ENCODE results near the gene RPL38.
"Not testable (repeated sequence)": the region's sequence is repeated elsewhere in the genome, so short reads cannot be mapped to it uniquely, and the experiment has no call there.

RPL38 gene

GRCh38 chr17:74185571-74186185 lies 17.8 kb upstream of the RPL38 start:
- no peak for DNase-seq

- no peak for DNase-seq
Observed at GRCh38 chr17:74186498-74186897, 17.0 kb upstream of the RPL38 start.

GRCh38 chr17:74187761-74188160 lies 15.7 kb upstream of the RPL38 start:
- no peak for DNase-seq

GRCh38 chr17:74188687-74189086 lies 14.8 kb upstream of the RPL38 start:
- DNase-seq: not testable (repeated sequence)

- no peak for DNase-seq
Observed at GRCh38 chr17:74190154-74190553, 13.3 kb upstream of the RPL38 start.

GRCh38 chr17:74190807-74191406 lies 12.6 kb upstream of the RPL38 start:
- DNase-seq: no peak

GRCh38 chr17:74192950-74193781 lies 10.3 kb upstream of the RPL38 start:
- DNase-seq: no peak

GRCh38 chr17:74194682-74195081 lies 8.8 kb upstream of the RPL38 start:
- DNase-seq: no peak

- DNase-seq: no peak
Observed at GRCh38 chr17:74196541-74197317, 6.7 kb upstream of the RPL38 start.

- DNase-seq: no peak
Observed at GRCh38 chr17:74197801-74198200, 5.7 kb upstream of the RPL38 start.

GRCh38 chr17:74198694-74199093 lies 4.8 kb upstream of the RPL38 start:
- no peak for DNase-seq

GRCh38 chr17:74199306-74200092 lies 4.0 kb upstream of the RPL38 start:
- DNase-seq: peak; percentile 52

- no peak for DNase-seq
Observed at GRCh38 chr17:74200112-74200511, 3.4 kb upstream of the RPL38 start.

- no peak for DNase-seq
Observed at GRCh38 chr17:74201250-74201649, 2.2 kb upstream of the RPL38 start.

GRCh38 chr17:74201948-74202347 lies 1.5 kb upstream of the RPL38 start:
- DNase-seq: no peak

GRCh38 chr17:74202938-74203337 lies 540 bp upstream of the RPL38 start:
- DNase-seq: no peak

GRCh38 chr17:74204474-74204873 lies 996 bp downstream of the RPL38 start:
- DNase-seq: no peak

GRCh38 chr17:74205274-74205673 lies 1.8 kb downstream of the RPL38 start:
- no peak for DNase-seq

GRCh38 chr17:74206332-74206818 lies 2.9 kb downstream of the RPL38 start:
- DNase-seq: no peak

GRCh38 chr17:74210191-74211140 lies 7.0 kb downstream of the RPL38 start:
- peak; percentile 74 for DNase-seq
